Astrocyte of the spinal cord (primary cell): ENCODE data around the gene CACNB2.

Experiments
- DNase-seq: peaks from one replicate; pipeline ENCODE4 v3.0.0; 2011; ENCODE audit warnings: low read depth, low spot score
- H3K4me3 ChIP-seq: 2 replicates; pipeline ENCODE4 v1.5.1; 2011; ENCODE audit warnings: low read depth, mild to moderate bottlenecking, low read length, moderate library complexity
- in situ Hi-C: cut with HindIII; loops from 2 replicates; pipeline ENCODE4 v1.10.0; 2017; ENCODE audit warnings: low sequenced_read_pairs
- TF ChIP-seq, protein P1 (sequence below): IDR thresholded peaks from 2 replicates; pipeline ENCODE4 v1.5.1; 2012; ENCODE audit warnings: low read depth, mild to moderate bottlenecking, low read length, inconsistent platforms

The CACNB2 gene

DNA sequence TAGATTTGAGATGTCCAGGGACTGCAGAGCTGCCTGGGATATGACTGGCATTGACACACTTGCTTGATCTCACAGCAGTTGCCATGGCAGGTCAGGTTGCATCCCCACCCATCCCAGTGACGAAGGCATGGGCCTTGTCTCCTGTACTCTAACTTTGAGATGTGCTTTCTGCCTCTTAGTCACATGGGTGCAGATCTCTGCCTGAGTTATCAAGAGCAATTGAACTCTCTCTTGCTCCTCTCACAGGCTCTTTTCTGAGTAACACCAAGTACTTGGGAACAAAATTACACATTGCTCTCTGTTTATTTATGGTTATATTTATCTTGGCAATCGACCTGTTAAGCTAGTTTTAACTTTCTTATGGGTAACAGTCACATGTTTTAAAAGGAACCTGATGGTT is 273.8 kb downstream of the CACNB2 start:
- H3K4me3 ChIP-seq: no peak overlapping the region
- TF ChIP-seq, protein P1, sequence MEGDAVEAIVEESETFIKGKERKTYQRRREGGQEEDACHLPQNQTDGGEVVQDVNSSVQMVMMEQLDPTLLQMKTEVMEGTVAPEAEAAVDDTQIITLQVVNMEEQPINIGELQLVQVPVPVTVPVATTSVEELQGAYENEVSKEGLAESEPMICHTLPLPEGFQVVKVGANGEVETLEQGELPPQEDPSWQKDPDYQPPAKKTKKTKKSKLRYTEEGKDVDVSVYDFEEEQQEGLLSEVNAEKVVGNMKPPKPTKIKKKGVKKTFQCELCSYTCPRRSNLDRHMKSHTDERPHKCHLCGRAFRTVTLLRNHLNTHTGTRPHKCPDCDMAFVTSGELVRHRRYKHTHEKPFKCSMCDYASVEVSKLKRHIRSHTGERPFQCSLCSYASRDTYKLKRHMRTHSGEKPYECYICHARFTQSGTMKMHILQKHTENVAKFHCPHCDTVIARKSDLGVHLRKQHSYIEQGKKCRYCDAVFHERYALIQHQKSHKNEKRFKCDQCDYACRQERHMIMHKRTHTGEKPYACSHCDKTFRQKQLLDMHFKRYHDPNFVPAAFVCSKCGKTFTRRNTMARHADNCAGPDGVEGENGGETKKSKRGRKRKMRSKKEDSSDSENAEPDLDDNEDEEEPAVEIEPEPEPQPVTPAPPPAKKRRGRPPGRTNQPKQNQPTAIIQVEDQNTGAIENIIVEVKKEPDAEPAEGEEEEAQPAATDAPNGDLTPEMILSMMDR: no peak
- in situ Hi-C loops: no loop called here
- no peak for DNase-seq

DNA sequence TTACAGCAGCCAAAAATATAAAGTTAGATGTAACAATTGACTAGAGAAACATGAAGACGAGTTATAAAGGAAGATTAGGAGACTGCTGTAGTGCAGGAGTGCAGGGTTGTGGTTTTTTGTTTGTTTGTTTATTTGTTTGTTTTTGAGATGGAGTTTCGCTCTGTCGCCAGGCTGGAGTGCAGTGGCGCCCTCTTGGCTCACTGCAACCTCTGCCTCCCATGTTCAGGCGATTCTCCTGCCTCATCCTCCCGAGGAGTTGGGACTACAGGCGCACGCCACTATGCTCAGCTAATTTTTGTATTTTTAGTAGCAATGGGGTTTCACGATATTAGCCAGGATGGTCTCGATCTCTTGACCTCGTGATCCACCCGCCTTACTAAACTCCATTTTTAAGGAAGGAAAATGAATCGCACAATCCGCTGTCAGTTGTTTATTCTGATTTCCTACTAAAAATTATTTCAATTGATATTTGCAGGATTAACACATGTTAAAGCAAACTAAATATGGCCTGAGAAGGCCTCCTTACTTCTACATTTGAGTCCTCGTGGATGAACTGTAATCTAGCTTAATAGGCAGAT is 277.8 kb downstream of the CACNB2 start:
- DNase-seq: no peak
- in situ Hi-C loops: no loop called here
- no peak overlapping the region for H3K4me3 ChIP-seq
- TF ChIP-seq, protein P1: no peak

DNA sequence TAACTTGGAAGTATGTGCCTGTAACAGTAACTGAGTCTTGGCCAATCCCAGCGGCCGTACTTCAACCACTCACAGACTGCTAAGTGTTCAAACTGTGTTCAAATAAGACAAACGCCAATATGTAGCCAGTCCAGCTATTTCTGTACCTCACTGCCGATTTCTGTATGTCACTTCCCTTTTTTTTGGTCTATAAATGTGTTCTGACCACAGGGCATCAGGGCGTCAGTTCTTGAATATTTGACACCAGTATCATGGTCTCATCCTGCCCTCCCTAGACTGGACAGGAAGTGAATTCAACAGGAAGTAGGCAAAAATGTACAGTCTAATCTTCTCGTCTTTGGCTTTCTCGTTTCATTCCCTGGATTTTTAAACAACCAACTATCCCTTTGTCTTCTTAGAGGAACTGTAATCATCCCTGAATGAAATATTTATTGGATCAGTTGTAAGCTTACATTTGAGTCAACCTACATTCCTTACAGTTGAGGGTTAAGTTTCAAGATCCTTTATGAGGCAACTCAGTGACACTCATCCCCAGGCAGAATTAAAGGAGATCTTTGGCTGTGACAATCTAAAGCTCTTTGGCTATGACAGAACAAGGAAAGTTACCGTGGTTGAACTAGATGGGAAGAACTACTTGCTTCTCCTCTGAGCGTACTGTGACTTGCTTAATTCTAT is 278.5 kb downstream of the CACNB2 start:
- H3K4me3 ChIP-seq: no peak overlapping the region
- in situ Hi-C loops: no loop called here
- TF ChIP-seq, protein P1: no peak
- no peak for DNase-seq

DNA sequence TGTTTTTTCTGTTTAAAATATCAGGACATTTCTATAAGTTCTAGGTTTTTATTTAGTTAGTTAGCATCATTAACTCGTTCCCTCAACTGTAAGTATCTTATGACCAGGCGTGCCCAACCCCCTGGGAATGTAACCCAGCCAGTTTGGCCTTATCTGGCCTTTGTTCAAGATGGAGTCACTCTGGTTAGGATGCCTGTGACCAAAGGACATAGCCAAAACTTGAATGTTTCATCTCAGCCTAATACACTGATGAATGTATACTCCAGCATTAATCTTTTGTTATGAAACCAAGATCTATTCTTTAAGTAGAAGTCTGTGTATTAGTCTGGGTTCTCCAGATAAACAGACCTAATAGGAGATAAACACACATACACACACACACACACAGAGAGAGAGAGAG is 279.7 kb downstream of the CACNB2 start:
- in situ Hi-C loops: no loop called here
- no peak overlapping the region for H3K4me3 ChIP-seq
- TF ChIP-seq, protein P1: no peak
- DNase-seq: no peak

DNA sequence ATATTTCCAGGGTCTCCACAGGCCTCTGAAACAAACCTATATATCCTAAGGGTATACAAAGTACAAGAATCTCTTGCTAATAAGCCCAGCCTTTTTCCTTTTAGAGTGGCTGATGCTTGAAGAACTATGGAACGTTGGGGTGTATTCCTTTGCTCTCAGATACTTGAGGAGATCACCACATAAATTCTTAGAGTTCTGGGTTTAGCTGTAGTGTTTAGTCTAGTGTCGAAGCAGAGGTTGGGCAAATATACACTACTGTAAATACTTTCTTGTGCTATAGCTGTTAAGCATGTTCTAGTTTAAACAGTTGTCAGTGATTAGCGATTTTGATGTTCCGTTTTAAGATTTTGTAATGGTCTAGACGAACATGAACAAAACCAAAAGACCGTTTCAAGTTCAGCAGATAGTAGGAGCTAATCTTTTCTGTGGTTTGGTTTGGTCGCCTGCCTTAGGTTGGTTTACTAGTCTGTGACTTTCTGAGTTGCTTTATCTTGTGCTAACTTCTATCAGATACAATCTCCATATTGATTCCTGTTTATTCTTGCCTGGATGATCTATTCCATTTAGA is 281.6 kb downstream of the CACNB2 start:
- DNase-seq: no peak
- in situ Hi-C loops: no loop called here
- TF ChIP-seq, protein P1: no peak
- no peak overlapping the region for H3K4me3 ChIP-seq

DNA sequence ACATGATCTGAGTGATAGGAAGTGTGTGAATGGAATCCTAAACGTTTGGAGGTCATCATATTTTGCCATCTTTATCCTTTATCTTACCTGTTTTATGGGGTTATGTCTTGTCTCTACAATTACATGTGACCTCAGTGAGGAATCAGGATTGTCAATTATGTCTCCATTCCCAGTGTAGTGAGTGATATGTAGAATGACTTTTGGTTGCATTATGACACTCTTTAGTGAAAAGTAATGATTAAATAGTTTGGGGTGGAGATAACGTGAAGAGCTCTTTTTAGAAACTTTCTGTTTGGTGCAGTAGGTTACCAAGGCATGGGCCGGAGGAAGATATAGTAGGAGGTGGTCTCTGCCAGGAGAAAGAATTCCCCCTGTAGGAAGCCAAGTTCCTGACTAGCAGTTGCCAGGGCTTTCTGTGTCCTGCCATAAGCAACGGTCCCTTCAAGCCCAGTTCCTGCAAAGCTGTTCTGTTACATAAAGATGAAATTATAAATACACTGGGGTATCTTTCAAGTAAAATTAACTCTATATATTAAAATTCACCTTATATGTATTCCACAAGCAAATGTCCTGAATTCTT is 282.9 kb downstream of the CACNB2 start:
- no peak overlapping the region for H3K4me3 ChIP-seq
- TF ChIP-seq, protein P1: no peak
- in situ Hi-C loops: no loop called here
- DNase-seq: no peak
